Neural progenitor cell (in vitro differentiated cells): ENCODE measurements around the gene UNC13C. TPM values are rescaled to one million over a fixed set of nuclear protein-coding genes. Genes with fewer than 3 reads are reported as not detected.

ENCODE experiments used
- DNase-seq: peaks from one replicate; pipeline ENCODE4 v3.0.0-alpha.2; 2016; ENCODE audit warnings: low spot score
- H2AFZ ChIP-seq: fragments of 200-600 bp; sonication (generic); replicated peaks from 2 replicates; pipeline ENCODE4 v1.6.1; 2016; ENCODE audit warnings: antibody characterized with exemption
- H3F3A ChIP-seq: fragments of 200-600 bp; sonication (generic); 2 replicates; pipeline ENCODE4 v1.6.1; 2016; ENCODE audit warnings: antibody characterized with exemption, low read depth
- H3K27ac ChIP-seq: fragments of 200-600 bp; sonication (generic); 2 replicates; pipeline ENCODE4 v1.5.1; 2016; ENCODE audit warnings: mild to moderate bottlenecking
- H3K27me3 ChIP-seq: fragments of 200-600 bp; sonication (generic); 2 replicates; pipeline ENCODE4 v1.6.1; 2016; ENCODE audit warnings: mild to moderate bottlenecking, moderate library complexity
- H3K36me3 ChIP-seq: fragments of 200-600 bp; sonication (generic); 2 replicates; pipeline ENCODE4 v1.5.1; 2016
- H3K4me1 ChIP-seq: fragments of 200-600 bp; sonication (generic); 2 replicates; pipeline ENCODE4 v1.6.1; 2016; ENCODE audit warnings: mixed run types
- H3K4me2 ChIP-seq: fragments of 200-600 bp; sonication (generic); 2 replicates; pipeline ENCODE4 v1.6.1; 2016
- H3K4me3 ChIP-seq: fragments of 200-600 bp; sonication (generic); 2 replicates; pipeline ENCODE4 v1.5.1; 2016
- H3K79me2 ChIP-seq: fragments of 200-600 bp; sonication (generic); 2 replicates; pipeline ENCODE4 v1.6.1; 2016; ENCODE audit warnings: low read depth
- H3K9ac ChIP-seq: fragments of 200-600 bp; sonication (generic); 2 replicates; pipeline ENCODE4 v1.6.1; 2016
- H3K9me3 ChIP-seq: fragments of 200-600 bp; sonication (generic); 2 replicates; pipeline ENCODE4 v1.5.1; 2016; ENCODE audit warnings: low read depth
- H4K20me1 ChIP-seq: fragments of 200-600 bp; sonication (generic); 2 replicates; pipeline ENCODE4 v1.6.1; 2016; ENCODE audit warnings: low read depth
- H3K27ac Mint-ChIP-seq: 3 replicates; pipeline ENCODE4 v1.8.0; 2021; ENCODE audit warnings: mixed read lengths
- H3K27me3 Mint-ChIP-seq: 2 replicates; pipeline ENCODE4 v1.8.0; 2022; ENCODE audit warnings: low read depth, mild to moderate bottlenecking, inconsistent platforms, moderate library complexity, mixed read lengths; ENCODE audit not compliant: insufficient read depth
- H3K36me3 Mint-ChIP-seq: 3 replicates; pipeline ENCODE4 v1.8.0; 2021; ENCODE audit warnings: mixed read lengths
- H3K4me1 Mint-ChIP-seq: 3 replicates; pipeline ENCODE4 v1.8.0; 2021; ENCODE audit warnings: mixed read lengths
- H3K4me3 Mint-ChIP-seq: 3 replicates; pipeline ENCODE4 v1.8.0; 2021; ENCODE audit warnings: mild to moderate bottlenecking, moderate library complexity, mixed read lengths
- H3K9me3 Mint-ChIP-seq: 3 replicates; pipeline ENCODE4 v1.8.0; 2020; ENCODE audit warnings: mixed read lengths
- EZH2 ChIP-seq: fragments of 200-600 bp; sonication (generic); IDR thresholded peaks from 2 replicates; pipeline ENCODE4 v1.6.1; 2017; ENCODE audit warnings: antibody characterized with exemption, mild to moderate bottlenecking, moderate library complexity
- EZH2phosphoT487 ChIP-seq: fragments of 200-600 bp; sonication (generic); IDR thresholded peaks from 2 replicates; pipeline ENCODE4 v1.6.1; 2017; ENCODE audit warnings: antibody characterized with exemption
- total RNA-seq: library from RNA; depleted of rRNA; stranded (reverse); fragments of >200 nt; gene quantifications from 2 replicates; pipeline ENCODE4 v1.2.3, GENCODE V29; 2015; ENCODE audit warnings: low replicate concordance
- TF ChIP-seq, protein P1 (sequence below): fragments of 200-600 bp; sonication (generic); IDR thresholded peaks from 2 replicates; pipeline ENCODE4 v1.5.1; 2017; ENCODE audit warnings: antibody characterized with exemption, mild to moderate bottlenecking

The UNC13C gene
- total RNA-seq, 1 donor from 2014 or later, result not detected

DNA sequence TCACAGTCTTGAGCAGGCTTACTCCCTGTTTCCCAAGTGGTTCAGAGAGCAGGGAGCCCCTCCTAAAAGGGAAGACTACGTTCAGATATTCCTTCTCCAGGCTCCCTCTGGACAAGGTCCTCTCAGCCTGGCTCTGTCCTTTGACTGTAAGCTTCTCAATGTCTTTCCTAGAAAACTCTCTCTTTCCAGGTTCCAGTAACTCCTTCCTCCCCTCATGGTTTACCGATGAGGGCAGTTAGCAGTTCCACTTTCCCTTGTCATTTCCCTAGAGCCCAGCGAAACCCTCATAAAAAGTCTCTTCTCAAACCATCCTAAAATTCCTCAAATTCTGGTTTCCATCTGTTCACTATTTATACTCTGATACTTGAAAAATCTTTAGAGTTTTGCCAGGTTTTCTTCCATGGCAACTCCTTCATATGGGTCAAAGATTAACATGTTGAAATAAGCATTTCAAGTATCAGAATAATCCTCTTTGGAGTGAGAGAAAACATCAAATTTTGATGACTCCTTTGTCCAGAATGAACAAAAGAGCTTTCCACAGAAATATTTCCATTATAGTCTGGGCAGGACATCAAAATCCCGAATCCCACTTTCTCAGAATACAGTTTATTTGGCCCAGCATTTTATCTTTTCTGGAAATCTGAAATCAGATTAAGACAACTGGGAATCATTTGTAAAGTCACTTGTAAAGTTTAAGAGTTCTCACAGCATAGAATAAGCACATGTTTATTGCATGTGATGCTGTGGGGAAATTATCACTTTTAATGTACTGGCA lies 599.4 kb downstream of the UNC13C start:
- Mint-ChIP-seq H3K4me1 (peaks cover 8% of the 10 kb centered on the region), H3K36me3 (no peaks in the 10 kb centered on the region), H3K27me3 (no peaks in the 10 kb centered on the region), H3K9me3 (no peaks in the 10 kb centered on the region), H3K27ac (no peak overlapping the region), H3K4me3 (no peak overlapping the region)
- H4K20me1 ChIP-seq, result no peaks in the 10 kb centered on the region
- H3F3A ChIP-seq, result no peaks in the 10 kb centered on the region
- H3K27me3 ChIP-seq, result no peaks in the 10 kb centered on the region
- no peaks in the 10 kb centered on the region for H3K36me3 ChIP-seq
- H3K9me3 ChIP-seq, result peaks cover 27% of the 10 kb centered on the region
- no peaks in the 10 kb centered on the region for H3K79me2 ChIP-seq
- H3K4me2 ChIP-seq, result no peak overlapping the region
- H3K9ac ChIP-seq, result no peak overlapping the region
- no peak overlapping the region for H3K27ac ChIP-seq
- no peaks in the 10 kb centered on the region for H3K4me1 ChIP-seq
- DNase-seq, result no peak
- H2AFZ ChIP-seq, result no peak overlapping the region
- TF ChIP-seq, protein P1, sequence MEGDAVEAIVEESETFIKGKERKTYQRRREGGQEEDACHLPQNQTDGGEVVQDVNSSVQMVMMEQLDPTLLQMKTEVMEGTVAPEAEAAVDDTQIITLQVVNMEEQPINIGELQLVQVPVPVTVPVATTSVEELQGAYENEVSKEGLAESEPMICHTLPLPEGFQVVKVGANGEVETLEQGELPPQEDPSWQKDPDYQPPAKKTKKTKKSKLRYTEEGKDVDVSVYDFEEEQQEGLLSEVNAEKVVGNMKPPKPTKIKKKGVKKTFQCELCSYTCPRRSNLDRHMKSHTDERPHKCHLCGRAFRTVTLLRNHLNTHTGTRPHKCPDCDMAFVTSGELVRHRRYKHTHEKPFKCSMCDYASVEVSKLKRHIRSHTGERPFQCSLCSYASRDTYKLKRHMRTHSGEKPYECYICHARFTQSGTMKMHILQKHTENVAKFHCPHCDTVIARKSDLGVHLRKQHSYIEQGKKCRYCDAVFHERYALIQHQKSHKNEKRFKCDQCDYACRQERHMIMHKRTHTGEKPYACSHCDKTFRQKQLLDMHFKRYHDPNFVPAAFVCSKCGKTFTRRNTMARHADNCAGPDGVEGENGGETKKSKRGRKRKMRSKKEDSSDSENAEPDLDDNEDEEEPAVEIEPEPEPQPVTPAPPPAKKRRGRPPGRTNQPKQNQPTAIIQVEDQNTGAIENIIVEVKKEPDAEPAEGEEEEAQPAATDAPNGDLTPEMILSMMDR, result no peak
- TF ChIP-seq EZH2phosphoT487 (no peak), EZH2 (no peak)
- H3K4me3 ChIP-seq, result no peak overlapping the region

DNA sequence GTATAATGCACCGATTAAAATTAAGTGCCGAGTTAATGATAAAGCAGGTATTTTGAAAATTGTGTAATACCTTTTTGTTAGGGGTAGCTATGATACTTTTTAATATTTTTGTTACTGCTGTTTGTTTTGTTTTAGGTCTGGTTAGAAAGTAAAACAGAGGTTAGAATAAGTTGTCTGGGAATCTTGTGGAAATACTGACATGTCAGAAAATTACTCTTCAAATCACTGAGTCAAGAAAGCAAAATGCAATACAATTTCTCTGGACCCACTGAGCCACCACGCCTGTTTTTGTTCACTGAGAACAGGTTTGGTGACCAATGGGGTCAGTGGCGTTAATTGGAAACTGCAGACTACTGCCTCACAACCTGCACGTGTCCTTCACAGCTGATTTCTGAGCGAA lies 601.6 kb downstream of the UNC13C start:
- Histone ChIP-seq H2AFZ (no peak overlapping the region), H3K4me2 (no peak overlapping the region), H3K27ac (no peak overlapping the region), H4K20me1 (no peaks in the 10 kb centered on the region), H3K36me3 (no peaks in the 10 kb centered on the region), H3K27me3 (no peaks in the 10 kb centered on the region), H3K4me1 (no peaks in the 10 kb centered on the region), H3K9me3 (peaks cover 20% of the 10 kb centered on the region), H3F3A (no peaks in the 10 kb centered on the region), H3K9ac (no peak overlapping the region), H3K79me2 (no peaks in the 10 kb centered on the region), H3K4me3 (no peak overlapping the region)
- Mint-ChIP-seq H3K27ac (no peak overlapping the region), H3K9me3 (no peaks in the 10 kb centered on the region), H3K27me3 (no peaks in the 10 kb centered on the region), H3K4me1 (peaks cover 8% of the 10 kb centered on the region), H3K4me3 (no peak overlapping the region), H3K36me3 (no peaks in the 10 kb centered on the region)
- TF ChIP-seq, protein P1, result no peak
- TF ChIP-seq EZH2 (no peak), EZH2phosphoT487 (no peak)
- DNase-seq, result no peak

DNA sequence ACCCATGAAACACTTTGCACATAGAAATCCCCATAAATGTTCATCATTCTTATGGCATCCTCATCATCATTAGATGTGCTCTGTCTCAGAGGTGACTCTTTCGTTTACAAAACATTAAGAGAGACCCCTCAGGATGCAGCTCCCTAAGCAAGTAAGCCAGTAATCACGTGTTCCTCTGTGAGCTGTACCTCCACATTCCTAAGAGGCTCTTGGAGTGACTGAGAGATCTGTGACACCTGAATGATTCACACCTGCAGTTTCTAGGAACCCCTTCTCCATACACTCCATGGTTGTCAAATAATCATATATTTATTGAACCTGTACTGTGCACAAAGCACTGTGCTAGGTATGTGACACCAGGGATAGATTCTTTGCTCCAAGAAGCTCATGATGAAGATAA lies 602.4 kb downstream of the UNC13C start:
- no peaks in the 10 kb centered on the region for H3F3A ChIP-seq
- TF ChIP-seq EZH2 (no peak), EZH2phosphoT487 (no peak)
- TF ChIP-seq, protein P1, result no peak
- H3K27ac Mint-ChIP-seq, result no peak overlapping the region

More for the DNA sequence above, 602.4 kb downstream of the UNC13C start:
- Histone ChIP-seq H3K4me1 (no peaks in the 10 kb centered on the region), H3K27me3 (no peaks in the 10 kb centered on the region), H3K4me2 (no peak overlapping the region), H3K9me3 (peaks cover 19% of the 10 kb centered on the region), H3K27ac (no peak overlapping the region), H4K20me1 (no peaks in the 10 kb centered on the region), H3K4me3 (no peak overlapping the region), H3K9ac (no peak overlapping the region), H2AFZ (no peak overlapping the region), H3K36me3 (no peaks in the 10 kb centered on the region), H3K79me2 (no peaks in the 10 kb centered on the region)
- no peak for DNase-seq
- H3K4me3 Mint-ChIP-seq, result no peak overlapping the region
- no peaks in the 10 kb centered on the region for H3K27me3 Mint-ChIP-seq
- H3K4me1 Mint-ChIP-seq, result peaks cover 8% of the 10 kb centered on the region
- H3K9me3 Mint-ChIP-seq, result no peaks in the 10 kb centered on the region
- H3K36me3 Mint-ChIP-seq, result no peaks in the 10 kb centered on the region
